ENCODE data around the gene PIP5K1A.

The PIP5K1A gene

GRCh38 chr1:151286619-151287340 lies 88.4 kb downstream of the PIP5K1A start:
- FAIRE-seq (no peak), DNase-seq (ENCODE audit: insufficient read length, low spot score) (no peak)

GRCh38 chr1:151287341-151287699 lies 89.0 kb downstream of the PIP5K1A start:
- DNase-seq (ENCODE audit: insufficient read length, low spot score) (no peak), FAIRE-seq (no peak)

GRCh38 chr1:151287767-151288500 lies 89.6 kb downstream of the PIP5K1A start:
- DNase-seq (ENCODE audit: insufficient read length, low spot score): no peak
- no peak for FAIRE-seq

GRCh38 chr1:151288502-151288901 lies 90.2 kb downstream of the PIP5K1A start:
- FAIRE-seq (no peak), DNase-seq (ENCODE audit: insufficient read length, low spot score) (no peak)

GRCh38 chr1:151289080-151289935 lies 91.0 kb downstream of the PIP5K1A start:
- FAIRE-seq: no peak
- DNase-seq (ENCODE audit: insufficient read length, low spot score): no peak

GRCh38 chr1:151289991-151290708 lies 91.8 kb downstream of the PIP5K1A start:
- no peak for FAIRE-seq
- no peak for DNase-seq (ENCODE audit: insufficient read length, low spot score)

- FAIRE-seq: no peak
Observed at GRCh38 chr1:151290709-151291303, 92.5 kb downstream of the PIP5K1A start.

GRCh38 chr1:151292207-151293030 lies 94.1 kb downstream of the PIP5K1A start:
- no peak for DNase-seq (ENCODE audit: insufficient read length, low spot score)
- no peak for FAIRE-seq

More at GRCh38 chr1:151290709-151291303, 92.5 kb downstream of the PIP5K1A start:
- DNase-seq (ENCODE audit: insufficient read length, low spot score): no peak

GRCh38 chr1:151293093-151293492 lies 94.7 kb downstream of the PIP5K1A start:
- DNase-seq (ENCODE audit: insufficient read length, low spot score): no peak
- FAIRE-seq: no peak

GRCh38 chr1:151294742-151295462 lies 96.5 kb downstream of the PIP5K1A start:
- no peak for FAIRE-seq

More at GRCh38 chr1:151294742-151295462, 96.5 kb downstream of the PIP5K1A start:
- DNase-seq (ENCODE audit: insufficient read length, low spot score): no peak

Measured in HTR-8/SVneo (cell line).